ENCODE results near the gene GSK3A.
A peak's percentile ranks its signal among the peaks of the same experiment; 100 is the strongest.

GSK3A gene

DNA sequence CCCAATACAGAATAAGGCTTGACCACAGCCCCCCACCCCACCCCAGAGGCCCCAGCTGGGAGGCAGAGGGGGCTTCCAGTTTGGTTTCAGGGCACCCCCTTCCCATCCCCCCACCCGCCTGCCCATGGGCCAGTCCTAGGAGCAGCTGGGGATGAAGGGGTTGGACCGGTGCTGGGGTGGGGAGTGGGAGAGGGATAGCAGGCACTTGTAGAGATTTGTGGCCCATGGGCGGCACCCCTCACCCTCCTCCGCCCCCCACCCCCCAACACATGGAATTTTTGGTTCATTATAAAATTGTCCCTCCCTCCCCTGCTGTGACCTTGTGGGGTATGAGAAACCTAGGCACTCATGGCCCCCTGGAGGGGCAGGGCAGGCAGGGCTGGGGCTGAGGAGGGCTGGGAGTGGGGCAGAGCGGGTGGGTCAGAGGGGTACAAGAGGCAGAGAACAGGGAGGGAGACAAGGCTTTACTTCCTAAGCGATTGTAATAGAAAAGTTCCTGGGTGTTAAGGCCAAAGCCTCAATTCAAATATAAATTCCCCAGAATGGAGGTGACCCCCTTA, 5.3 kb upstream of the GSK3A start:
- peak; percentile 26 for DNase-seq

DNA sequence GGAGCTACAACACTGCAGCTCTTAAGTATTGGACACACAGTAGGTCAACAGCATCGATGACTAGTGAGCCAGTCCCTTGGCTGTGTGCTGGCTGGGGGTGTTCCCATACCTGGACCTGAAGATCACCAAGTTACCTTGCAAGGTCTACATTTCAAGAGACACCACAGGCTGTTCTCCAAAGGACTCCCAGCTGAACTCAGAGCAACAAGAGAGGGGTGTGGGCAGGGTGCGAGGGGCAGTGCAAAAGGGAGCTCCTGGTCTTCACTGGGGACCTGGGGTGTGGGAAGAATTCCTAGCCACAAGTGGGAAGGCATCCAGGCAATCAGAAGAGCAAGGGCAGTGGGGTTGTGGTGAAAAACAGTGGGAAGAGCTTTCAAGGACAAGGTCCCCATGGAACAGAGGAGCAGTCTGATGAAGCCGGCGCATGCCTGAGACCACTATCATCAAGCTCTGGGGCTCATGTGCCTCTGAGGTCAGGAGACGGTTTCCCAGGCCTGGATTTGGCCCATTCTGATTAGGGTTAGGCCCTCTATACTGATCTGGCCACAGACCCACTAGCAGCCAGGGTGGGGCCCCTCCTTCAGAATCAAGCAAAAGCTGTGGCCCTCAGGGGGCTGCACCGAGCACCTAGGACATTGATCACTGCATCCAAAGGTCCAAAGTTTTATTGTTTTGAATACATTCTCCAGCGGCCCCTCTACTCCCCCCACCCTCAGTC, 4.7 kb upstream of the GSK3A start:
- peak; percentile 33 for DNase-seq

DNA sequence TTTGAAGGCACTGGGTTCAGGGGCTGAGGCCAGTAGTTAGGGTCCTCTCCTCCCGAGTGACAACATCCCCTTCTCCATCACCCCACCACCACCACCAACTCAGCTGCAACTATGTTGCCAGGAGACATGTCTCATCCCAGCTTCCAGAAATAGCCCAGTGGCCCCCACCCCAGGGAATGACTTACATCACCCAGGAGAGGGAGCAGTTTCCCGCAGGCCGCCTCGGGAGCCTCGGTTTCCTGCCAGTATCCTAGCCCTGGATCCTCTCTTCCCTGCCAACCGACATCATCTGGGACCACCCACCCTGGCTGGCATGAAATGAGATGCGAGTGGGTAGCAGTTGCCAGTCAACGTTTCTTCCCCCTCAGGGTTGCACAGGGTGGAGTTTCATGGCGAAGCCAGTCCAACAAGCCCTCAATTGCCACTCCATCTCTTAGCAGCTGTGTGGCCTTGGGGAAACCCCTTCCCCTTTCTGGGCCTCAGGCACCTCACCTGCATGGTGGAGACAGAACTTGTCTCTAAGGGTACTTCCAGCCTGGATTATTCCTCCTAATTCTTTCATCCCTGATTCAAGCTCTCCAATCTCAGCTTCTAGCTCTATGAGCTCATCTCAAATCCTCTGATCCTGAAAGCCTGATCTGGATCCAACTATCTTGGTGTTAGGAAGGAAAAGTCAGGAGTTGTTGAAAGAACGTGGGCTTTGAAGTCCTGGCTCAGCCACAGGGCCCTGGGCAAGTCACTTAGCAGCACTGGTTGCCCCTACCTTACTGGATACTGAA, 3.9 kb upstream of the GSK3A start:
- peak; percentile 49 for DNase-seq

DNA sequence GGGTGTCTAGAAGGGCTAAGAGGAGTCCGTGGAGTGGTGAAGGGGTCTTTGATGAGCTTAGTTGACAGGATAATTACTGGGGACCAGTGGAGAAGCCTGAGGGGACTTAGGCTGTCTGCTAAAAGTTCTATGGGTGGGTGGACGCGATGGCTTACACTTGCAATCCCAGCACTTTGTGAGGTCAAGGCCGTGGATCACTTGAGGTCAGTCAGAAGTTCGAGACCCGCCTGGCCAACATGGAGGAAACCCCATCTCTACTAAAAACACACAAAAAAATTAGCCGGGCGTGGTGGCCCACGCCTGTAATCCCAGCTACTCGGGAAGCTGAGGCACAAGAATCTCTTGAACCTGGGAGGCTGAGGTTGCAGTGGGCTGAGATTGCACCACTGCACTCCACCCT, 2.8 kb upstream of the GSK3A start:
- DNase-seq = no peak

DNA sequence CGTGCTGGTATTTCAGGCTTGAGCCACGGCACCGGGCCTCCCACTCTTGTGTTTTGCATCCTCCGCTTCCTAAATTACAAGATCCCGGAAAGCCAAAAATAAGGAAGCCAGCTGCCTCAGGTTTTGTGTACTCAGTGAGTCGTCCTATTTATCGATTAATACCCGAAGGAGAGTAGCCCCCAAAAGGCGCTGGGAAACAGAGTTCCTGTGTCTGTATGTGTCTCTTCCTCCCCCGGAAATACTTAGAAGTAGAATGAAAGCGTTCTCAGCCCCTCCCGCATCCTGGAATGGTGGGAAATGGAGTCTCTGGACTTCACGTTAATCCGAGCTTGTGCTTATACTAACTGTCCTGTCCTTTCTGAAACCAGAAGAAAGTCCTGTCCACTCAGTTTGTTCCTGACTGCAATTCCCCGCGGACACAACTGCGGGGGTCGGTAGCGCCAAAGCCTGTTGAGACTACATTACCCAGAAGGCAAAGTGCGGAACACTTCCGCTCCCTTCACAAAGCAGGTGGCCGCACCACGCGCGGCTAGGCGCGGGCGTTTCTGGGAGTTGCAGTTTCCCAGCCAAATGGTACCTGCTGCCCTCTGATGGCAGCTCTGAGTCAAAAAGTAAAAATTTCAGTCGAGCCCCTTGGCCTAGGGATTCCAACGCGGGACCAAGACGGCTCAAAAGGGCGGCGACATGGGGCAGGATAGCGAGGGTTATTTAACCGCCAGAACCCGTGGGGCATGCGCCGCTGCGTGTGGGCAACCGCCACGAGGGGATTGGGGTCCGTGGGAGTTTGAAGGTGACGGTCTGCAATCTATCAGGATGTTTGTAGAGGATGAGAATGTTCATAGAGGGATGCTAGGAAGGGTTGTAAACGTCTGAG, 2.2 kb upstream of the GSK3A start:
- peak; percentile 92 for DNase-seq

DNA sequence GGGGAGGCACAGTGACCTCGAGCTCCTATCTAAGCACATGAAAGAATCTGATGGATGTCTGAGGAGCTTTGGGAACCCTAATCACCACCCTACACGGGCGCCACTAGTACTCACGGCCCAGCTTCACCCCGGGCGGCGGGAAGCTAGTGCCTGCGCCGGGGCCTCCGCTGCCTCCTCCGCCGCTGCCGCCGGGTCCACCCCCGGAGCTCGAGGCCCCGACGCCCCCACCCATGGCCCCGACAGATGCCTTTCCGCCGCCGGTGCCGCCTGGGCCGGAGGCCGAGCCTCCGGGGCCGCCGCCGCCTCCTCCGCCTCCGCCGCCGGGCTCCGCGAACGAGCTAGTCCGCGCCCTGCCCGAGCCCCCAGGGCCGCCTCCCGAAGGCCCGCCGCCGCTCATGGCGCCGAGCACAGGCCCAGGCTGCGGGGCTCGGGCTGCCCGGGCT, 312 bp downstream of the GSK3A start:
- DNase-seq = peak; percentile 17

DNA sequence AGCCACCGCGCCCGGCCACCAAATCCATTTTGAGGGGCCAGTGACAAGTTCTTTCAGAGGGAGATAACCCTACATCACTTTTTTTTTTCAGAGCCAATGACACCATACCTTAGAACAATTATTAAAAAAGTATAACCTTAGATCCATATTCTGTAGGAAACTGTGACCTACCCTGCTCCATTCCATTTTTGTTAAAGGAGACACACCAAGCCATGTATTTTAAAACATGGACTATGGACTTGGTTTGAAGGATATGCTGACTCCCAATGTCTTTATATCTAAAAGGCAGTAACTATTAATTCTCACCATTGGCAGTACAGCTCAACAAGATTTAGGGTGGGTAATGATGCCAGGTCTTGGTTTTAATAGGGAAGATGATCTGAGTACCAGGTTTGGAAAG, 1.1 kb downstream of the GSK3A start:
- DNase-seq = no peak

DNA sequence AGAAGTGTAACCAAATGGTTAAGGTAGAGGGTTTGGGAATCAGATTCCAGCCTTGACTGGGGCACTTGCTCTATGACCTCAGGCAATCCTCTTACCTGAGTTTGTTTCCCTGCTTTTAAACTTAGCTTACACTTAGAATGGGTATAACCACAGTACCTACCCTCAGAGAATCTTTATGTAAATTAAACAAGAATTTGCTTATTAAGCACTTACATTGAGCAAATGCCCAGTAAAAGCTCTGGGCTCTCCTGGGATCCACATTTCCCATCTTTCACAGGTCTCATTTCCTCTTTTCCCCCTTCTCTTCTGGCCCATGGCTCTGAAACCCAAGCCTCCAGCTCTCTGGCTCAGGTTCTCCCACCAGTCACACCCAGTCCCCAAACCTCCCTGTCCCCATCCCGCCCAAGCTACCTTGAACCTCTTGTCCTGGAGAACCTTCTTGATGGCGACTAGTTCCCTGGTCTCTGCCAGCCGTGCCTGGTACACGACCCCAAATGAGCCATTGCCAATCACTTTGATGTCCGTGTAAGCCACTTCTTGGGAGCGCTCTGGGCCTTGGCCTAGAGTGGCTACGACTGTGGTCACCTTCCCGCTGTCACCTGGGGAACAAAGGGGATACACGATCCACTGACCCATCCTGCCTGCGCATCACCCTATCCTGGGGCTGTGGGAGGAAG, 2.7 kb downstream of the GSK3A start:
- DNase-seq = no peak

DNA sequence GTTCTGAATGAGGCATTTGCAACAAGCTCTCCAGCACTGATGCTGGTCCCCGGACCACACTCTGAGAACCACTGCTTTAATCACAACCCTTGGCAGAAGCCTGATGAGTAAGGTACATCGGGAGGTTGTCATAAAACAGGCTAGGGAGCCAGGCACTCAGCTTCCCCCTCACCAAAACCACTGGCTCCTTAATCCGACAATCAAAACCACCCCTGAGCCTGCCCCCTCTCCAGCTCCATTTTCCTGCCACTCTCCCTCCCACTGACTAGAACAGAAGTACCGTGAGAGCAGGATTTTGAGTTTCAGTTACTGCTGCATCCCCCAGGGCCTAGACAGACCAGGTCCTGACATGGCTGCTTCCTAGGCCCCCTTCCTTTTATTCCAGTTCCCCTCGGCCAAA, 7.2 kb downstream of the GSK3A start:
- no peak for DNase-seq

DNA sequence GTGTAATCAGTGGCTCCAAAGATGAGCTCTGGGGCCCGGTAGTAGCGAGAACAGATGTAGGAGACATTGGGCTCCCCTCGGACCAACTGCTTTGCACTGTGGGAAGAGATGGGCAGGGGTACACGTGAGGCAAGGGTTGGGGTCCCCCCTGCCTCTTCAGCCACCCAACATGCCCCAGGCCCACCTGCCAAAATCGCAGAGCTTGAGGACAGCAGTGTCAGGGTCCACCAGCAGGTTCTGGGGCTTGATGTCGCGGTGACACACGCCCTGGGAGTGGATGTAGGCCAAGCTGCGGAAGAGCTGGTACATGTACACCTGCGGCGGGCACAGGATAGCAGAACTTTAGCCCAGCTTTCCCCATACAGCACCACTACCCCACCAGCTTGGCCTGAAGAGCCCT, 8.0 kb downstream of the GSK3A start:
- DNase-seq = no peak

DNA sequence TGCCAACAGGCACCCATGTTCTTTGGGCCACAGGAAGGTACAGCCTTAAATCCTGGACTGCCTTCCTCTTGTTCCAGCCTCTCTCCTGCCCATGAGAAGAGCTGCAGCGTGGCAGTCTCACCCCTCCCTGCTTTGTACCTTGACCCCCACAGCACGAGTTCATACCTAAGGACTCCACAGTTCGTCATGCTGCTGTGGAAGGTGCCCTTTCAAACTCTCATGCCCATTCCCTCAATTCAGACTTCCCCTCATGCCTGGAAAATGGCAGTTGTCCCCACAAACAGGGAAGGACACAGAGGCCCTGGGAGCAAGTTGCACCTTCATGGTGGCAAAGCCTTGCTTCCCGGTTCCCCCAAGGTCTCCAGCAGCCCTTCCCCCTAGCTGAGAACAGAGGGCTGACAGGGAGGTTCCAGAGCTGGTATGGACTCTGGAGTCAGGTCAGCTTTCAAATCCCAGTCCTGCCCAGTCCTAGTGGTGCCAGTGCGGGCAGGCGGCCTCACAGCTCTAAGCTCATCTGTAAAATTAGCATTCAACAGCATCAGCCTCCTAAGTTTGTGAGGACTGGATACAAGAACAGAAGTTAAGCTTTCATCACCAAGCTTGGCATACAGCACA, 8.6 kb downstream of the GSK3A start:
- DNase-seq = no peak

DNA sequence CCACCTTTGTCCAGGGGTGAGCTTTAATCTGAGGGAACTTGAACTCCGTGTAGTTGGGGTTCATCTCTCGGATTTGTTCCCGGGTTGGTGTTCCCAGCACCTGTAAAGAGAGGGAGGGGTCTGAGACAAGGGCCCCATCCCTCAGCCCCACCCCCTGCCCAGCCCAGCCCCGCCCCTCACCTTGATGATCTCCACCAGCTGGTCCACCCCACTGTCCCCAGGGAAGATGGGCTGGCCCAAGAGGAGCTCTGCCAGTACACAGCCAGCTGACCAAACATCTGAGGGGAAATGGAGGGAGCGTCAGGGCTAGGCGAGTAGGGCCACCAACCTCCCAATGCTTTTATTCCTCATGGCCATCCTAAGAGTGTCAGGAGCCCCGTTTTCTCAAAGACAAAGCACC, 9.3 kb downstream of the GSK3A start:
- no peak for DNase-seq

DNA sequence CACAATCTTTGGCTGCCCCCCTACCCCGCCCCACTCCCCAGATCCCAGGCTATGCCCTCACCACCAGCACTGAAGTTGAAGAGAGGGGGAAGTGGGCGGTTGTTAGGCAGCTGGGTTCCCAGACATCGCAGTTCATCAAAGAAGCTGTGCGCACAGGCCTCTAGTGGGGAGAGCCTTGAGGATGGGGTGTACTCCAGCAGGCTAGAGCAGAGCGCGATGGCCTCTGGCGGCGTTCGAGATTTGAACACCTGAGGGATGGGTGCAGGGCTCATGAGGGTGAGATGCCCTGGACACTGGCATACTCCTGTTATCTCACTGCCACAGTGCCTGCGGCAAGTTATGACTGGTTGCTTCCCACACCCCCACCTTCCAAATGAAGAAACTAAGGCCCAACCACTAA, 10.0 kb downstream of the GSK3A start:
- DNase-seq = no peak

DNA sequence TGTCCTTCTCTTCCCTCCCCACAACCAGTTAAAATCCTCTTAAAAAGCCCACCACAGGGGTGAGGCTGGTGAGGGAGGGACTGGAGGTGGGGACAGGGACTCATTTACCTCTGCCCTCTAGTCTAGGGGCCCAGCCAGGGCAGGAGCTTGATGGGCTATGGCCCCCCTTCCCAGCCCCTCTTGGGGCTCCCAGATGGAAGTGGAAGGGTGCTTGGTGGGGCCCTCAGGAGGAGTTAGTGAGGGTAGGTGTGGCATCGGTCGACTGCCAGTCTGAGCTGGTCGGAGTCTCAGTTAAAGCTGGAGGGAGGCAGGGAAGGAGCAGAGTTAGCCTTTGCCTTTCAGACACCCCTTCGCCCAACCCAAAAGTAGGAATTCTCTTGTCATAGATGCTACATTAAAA, 11.8 kb downstream of the GSK3A start:
- no peak for DNase-seq

DNA sequence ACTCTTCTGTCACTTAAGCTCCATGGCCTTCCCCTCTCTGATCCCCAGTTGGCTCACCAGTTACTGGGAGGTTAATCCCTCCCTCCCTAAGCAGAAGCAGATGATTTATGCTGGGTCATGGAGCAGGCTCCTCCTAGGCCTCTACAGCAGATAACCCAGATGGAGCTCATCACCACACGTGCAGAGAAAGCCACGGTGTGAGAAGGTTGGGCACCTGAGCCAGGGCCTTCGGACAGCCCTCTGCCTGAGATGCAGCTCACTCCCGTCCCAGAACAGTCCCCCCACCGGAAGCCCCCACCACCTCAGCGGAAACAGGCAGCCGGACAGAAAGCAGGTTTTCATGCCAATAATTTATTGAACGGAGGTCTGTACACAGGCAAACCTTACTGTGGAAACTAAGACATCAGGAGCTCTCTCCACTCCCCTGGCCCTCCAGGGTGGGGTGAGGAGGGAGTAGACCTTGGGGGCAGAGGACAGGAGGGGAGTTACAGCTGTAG, 12.5 kb downstream of the GSK3A start:
- DNase-seq = no peak

DNA sequence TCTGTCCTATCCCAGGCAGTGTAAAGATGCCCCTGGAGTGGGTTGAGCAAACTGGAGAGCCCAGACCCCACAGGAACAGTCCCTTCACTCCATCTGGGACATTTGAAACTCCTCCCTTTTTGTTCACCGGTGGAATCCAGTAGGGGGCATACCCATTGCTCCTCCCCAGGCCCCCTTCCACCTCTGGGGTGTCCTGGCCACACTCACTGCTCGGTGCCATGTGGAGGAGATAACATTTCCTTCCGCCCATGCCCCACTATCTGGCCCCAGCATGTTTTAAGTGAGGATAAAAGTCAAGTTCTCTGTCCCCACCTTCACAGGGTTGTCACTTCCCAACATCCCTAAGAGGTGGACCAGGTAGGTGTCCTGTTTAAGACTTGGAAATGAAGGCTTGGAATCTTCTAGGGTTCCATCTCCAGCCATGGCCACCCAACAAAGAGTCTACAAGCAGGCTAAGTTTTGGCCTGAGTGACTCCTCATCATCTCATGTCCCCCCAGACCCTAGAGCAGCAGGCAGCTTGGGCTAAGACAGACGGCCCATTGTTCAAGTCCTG, 13.0 kb downstream of the GSK3A start:
- DNase-seq = no peak

DNA sequence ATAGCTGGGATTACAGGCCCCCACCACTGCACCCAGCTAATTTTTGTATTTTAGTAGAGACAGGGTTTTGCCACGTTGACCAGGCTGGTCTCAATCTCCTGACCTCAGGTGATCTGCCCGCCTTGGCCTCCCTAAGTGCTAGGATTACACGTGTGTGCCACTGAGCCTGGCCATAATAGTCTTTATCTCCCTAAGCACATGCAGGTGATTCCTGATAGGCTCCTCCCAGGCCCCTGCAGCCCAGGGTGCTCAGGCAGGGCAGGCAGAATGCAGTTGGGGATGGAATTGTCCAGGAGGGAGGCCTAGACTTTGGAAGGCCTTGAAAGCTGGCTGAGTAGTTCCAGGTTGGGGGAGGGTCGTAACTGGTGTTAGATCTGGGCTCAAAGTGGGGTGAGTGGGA, 13.8 kb downstream of the GSK3A start:
- DNase-seq = no peak

DNA sequence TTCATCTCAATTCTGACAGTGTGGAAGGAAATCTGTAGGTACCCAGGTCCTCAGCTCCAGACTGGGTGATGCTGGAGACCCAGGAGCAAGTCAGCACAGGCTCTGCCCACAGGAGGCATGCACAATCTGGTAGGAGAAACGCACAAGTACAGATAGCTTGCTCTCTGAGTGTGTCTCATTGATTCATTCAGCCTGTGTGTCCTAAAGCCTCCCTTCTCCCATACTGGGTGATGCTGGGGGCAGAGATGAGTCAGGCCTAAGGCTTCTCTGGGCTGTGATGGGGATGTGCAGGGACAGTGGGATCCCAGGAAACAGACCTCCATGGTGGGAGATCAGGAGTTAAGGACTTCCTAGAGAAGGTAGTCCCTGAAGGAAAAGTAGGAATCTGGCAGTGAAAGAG, 15.5 kb downstream of the GSK3A start:
- DNase-seq = no peak

DNA sequence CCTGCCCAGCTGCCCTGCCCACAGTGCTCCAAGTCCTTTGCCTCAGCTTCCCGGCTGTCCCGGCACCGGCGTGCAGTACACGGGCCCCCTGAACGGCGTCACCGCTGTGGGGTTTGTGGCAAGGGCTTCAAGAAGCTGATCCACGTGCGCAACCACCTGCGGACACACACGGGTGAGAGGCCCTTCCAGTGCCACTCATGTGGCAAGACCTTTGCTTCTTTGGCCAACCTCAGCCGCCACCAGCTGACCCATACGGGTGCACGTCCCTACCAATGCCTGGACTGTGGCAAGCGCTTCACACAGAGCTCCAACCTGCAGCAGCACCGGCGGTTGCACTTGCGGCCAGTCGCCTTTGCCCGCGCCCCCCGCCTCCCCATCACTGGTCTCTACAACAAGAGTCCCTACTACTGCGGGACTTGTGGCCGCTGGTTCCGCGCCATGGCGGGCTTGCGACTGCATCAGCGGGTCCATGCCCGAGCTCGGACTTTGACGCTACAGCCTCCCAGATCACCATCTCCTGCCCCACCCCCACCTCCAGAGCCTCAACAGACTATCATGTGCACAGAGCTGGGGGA, 16.6 kb downstream of the GSK3A start:
- no peak for DNase-seq

DNA sequence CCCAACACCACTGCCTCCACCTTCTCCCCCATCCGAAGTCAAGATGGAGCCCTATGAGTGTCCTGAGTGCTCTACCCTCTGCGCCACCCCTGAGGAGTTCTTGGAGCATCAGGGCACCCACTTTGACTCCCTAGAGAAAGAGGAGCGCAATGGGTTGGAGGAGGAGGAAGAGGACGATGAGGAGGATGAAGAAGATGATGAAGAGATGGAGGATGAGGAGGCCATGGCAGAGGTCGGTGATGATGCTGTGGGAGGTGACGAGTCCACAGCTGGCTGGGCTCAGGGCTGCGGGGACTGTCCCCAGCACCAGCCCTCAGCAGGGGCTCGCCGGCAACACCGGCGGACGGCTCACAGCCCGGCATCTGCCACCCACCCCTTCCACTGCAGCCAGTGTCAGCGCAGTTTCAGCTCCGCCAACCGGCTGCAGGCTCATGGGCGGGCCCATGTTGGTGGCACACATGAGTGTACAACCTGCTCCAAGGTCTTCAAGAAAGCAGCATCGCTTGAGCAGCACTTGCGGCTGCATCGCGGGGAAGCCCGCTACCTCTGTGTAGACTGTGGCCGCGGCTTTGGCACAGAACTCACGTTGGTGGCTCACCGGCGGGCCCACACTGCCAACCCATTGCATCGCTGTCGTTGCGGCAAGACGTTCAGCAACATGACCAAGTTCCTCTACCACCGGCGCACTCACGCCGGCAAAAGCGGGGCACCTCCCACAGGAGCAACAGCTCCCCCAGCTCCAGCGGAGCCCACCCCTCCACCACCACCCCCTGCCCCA, 17.3 kb downstream of the GSK3A start:
- no peak for DNase-seq

DNA sequence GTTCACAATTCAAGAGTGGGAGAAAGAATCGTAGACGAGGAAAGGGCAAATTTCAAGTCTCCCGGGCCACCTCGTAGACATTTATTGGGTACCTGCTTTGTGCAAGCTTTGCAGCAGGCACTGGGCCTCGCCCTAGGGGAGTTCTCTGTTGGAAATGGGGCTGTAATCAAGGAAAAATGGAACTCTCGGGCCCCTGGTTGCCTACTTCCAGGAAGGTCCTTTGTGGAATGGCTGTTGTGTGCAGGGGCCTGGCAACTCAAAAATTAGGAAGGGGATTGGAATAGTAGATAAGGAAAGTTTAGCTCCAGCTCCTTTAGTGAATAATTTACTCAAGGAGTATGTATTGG, 21.7 kb downstream of the GSK3A start:
- no peak for DNase-seq

Measured in CD4-positive, alpha-beta T cell treated with Interleukin-15 for 1 hour (primary cell).